Measurements from ENCODE around the gene HS3ST3A1. TPM values are rescaled to one million over a fixed set of nuclear protein-coding genes. Genes with fewer than 3 reads are reported as not detected.

The HS3ST3A1 gene
- total and polyA plus RNA-seq, 2 of the 8 experiments (the other 6 are each of a cell fraction or from before 2014, with no cell fraction given): 5.4 to 5.7 TPM

DNA sequence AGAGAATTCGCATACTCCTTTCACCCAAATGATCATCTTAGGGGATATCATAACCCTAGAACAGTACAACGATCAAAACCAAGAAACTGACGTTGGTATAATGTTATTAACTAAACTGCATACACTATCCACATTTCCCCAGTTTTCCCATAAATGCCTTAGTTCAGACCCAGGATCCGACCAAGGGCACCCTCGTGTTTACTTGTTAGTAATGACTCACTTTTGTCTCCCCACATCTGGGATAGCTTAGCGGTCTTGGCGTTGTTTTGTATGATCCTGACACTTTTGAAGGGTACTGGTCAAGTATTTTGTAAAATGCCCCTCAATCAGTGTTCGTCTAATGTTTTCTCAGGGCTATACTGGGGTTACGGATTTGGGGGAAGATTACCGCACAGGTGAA, 8.0 kb downstream of the HS3ST3A1 start:
- DNase-seq (ENCODE audit: low read depth in 1 of 2, low spot score in 2 of 2): no peak
- no peak overlapping the region for H3K14ac ChIP-seq (ENCODE audit: insufficient read length)
- H3K4ac ChIP-seq (replicated peaks; ENCODE audit: insufficient read length, low read depth, low read length): no peak overlapping the region
- no peak overlapping the region for H2BK15ac ChIP-seq (ENCODE audit: low read length)
- H3K9ac ChIP-seq (replicated peaks in 1 of 4; ENCODE audit: extremely low read depth in 1 of 4, low read depth in 3 of 4, low read length in 3 of 4): no peak overlapping the region
- no peak overlapping the region for H2AFZ ChIP-seq (ENCODE audit: low read length)
- no peak for FAIRE-seq
- H4K91ac ChIP-seq (replicated peaks; ENCODE audit: insufficient read length, low read length): no peak overlapping the region
- H2BK12ac ChIP-seq (ENCODE audit: low read depth, low read length): no peak overlapping the region
- CTCF ChIA-PET (ENCODE audit: partially characterized antibody): interaction anchor here (0.8 to 2.8 kb wide), 8 partner anchors 14 to 1333 kb away, joined by 3 to 11 read pairs (median 4); partner anchors contain the start of gene HS3ST3B1
- H2BK120ac ChIP-seq (replicated peaks; ENCODE audit: low read depth, low read length): no peak overlapping the region
- no peak for TF ChIP-seq RAD21 (IDR thresholded peaks at IDR 0.05 in 1 of 2, conservative IDR thresholded peaks at IDR 0.05 in 1 of 2; ENCODE audit: low read depth in 2 of 2, low read length in 2 of 2)
- no peak for TF ChIP-seq POLR2AphosphoS5 (IDR thresholded peaks at IDR 0.05; ENCODE audit: low read depth, low read length)
- TF ChIP-seq MAFK (IDR thresholded peaks at IDR 0.05; ENCODE audit: low read depth, low read length): no peak
- TF ChIP-seq ZNF274 (IDR thresholded peaks at IDR 0.05; ENCODE audit: borderline replicate concordance, extremely low read depth, low read length): no peak
- no peak for TF ChIP-seq EP300 (IDR thresholded peaks at IDR 0.05; ENCODE audit: borderline replicate concordance in 1 of 2, low read depth in 2 of 2, low read length in 2 of 2)
- TF ChIP-seq GABPA (IDR thresholded peaks at IDR 0.05; ENCODE audit: borderline replicate concordance, insufficient read depth, low read length): no peak
- TF ChIP-seq, protein P1, sequence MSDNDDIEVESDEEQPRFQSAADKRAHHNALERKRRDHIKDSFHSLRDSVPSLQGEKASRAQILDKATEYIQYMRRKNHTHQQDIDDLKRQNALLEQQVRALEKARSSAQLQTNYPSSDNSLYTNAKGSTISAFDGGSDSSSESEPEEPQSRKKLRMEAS (IDR thresholded peaks at IDR 0.05): no peak
- no peak for TF ChIP-seq SAP30 (IDR thresholded peaks at IDR 0.05; ENCODE audit: insufficient read depth, insufficient replicate concordance, low read length)
- no peak for TF ChIP-seq SP4 (IDR thresholded peaks at IDR 0.05; ENCODE audit: low read length)
- TF ChIP-seq CEBPB (IDR thresholded peaks at IDR 0.05; ENCODE audit: low read depth, low read length): no peak
- no peak overlapping the region for H4K8ac ChIP-seq (ENCODE audit: extremely low read depth, insufficient read depth, low read length)
- H4K20me1 ChIP-seq (replicated peaks in 1 of 2; ENCODE audit: control insufficient read depth in 1 of 2, insufficient read depth in 2 of 2, low read length in 2 of 2): no peaks in the 10 kb centered on the region
- no peak overlapping the region for H3K18ac ChIP-seq (ENCODE audit: extremely low read depth, low read length)
- H3K23ac ChIP-seq (ENCODE audit: insufficient read length): no peak overlapping the region
- H2BK5ac ChIP-seq (ENCODE audit: low read depth, low read length): no peak overlapping the region
- H4K5ac ChIP-seq (ENCODE audit: insufficient read length, low read depth, low read length): no peak overlapping the region
- H3K79me2 ChIP-seq (ENCODE audit: control insufficient read depth in 1 of 2, insufficient read depth in 2 of 2, low read length in 2 of 2): no peaks in the 10 kb centered on the region
- no peaks in the 10 kb centered on the region; the same call in 1 of the 2 replicates for H3K79me1 ChIP-seq (ENCODE audit: low read depth, low read length)
- H3K4me3 ChIP-seq (ENCODE audit: extremely low read depth in 1 of 4, insufficient read depth in 2 of 4, low read depth in 3 of 4, low read length in 4 of 4): no peak overlapping the region
- no peaks in the 10 kb centered on the region for H3K36me3 ChIP-seq (ENCODE audit: control insufficient read depth in 2 of 4, insufficient read depth in 4 of 4, low read length in 3 of 4)
- WGBS, 2 experiments (ENCODE audit: extremely low coverage in 1 of 2, insufficient coverage in 1 of 2, insufficient read length in 1 of 2, insufficient replicate concordance in 2 of 2, low coverage in 1 of 2, low lambda C conversion rate in 2 of 2, missing lambda C conversion rate in 1 of 2): 92% methylated on average over 10 of the region's 10 CpGs; no CpG with 5 or more reads in 1 of the 2 experiments
- no peak overlapping the region for H3K4me2 ChIP-seq (ENCODE audit: insufficient read depth in 1 of 2, low read depth in 2 of 2, low read length in 2 of 2)
- no peaks in the 10 kb centered on the region for H3K23me2 ChIP-seq (ENCODE audit: low read depth, low read length)
- H3K4me1 ChIP-seq (replicated peaks in 1 of 4; ENCODE audit: control insufficient read depth in 3 of 4, insufficient read depth in 4 of 4, low read length in 3 of 4): no peaks in the 10 kb centered on the region
- POLR2A ChIA-PET (ENCODE audit: partially characterized antibody): interaction anchor here (1.0 kb wide), 1 partner anchor 18 kb away, joined by 4 read pairs; no protein-coding TSS in a partner anchor
- H2BK20ac ChIP-seq (ENCODE audit: low read length): no peak overlapping the region
- H3K27me3 ChIP-seq (replicated peaks in 1 of 4; ENCODE audit: control insufficient read depth in 3 of 4, extremely low read depth in 1 of 4, insufficient read depth in 3 of 4, low read length in 3 of 4): no peaks in the 10 kb centered on the region
- H3K56ac ChIP-seq (replicated peaks; ENCODE audit: insufficient read length, low read depth, low read length): no peak overlapping the region
- no peak overlapping the region for H2AK5ac ChIP-seq (ENCODE audit: low read depth, low read length)
- H3K9me3 ChIP-seq (ENCODE audit: insufficient read depth in 2 of 2, low read depth in 1 of 2, low read length in 1 of 2): no peaks in the 10 kb centered on the region
- no peak overlapping the region for H3K27ac ChIP-seq (ENCODE audit: low read depth, low read length)
